ENCODE results near the gene ZNF821. TPM values are rescaled to one million over a fixed set of nuclear protein-coding genes. Genes with fewer than 3 reads are reported as not detected.
"Not testable (repeated sequence)": the region's sequence is repeated elsewhere in the genome, so short reads cannot be mapped to it uniquely, and the experiment has no call there.

Gene ZNF821
- total RNA-seq, 1 experiment from 2014 or later = 4.3 TPM

DNA sequence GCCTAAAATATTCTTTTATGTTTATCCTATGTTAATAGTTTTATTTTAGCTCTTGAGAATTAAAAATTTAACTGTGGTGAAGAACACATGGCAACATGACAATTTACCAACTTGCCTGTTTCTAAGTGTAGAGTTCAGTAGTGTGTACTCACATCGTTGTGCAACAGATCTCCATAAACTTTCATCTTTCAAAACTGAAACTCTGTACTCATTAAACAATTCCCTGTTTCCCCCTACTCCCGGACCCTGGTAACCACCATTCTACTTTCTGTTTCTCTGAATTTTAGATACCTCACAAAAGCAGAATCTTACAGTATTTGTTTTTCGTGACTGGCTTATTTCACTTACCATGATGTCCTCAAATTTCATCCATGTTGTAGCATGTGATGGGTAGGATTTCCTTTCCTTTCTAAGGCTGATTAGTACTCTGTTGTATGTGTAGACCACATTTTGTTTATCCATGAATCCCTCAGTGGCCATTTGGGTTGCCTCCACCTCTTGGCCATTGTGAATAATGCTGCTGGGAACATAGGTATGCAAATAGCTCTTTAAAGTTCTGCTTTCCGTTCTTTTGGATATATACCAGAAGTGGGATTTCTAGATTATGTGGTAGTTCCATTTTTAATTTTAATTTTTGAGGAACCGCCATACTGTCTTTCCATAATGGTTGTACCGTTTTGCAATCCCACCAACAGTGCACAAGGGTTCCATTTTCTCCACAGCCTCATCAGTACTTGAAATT is 28.7 kb upstream of the ZNF821 start:
- no peak for DNase-seq
- Histone ChIP-seq H3K9me3 (no peaks in the 10 kb centered on the region), H3K36me3 (peaks cover 40% of the 10 kb centered on the region), H3K4me3 (no peak overlapping the region), H3K27me3 (no peaks in the 10 kb centered on the region)

GRCh38 chr16:71911121-71911520 is 27.1 kb upstream of the ZNF821 start:
- no peak for DNase-seq

GRCh38 chr16:71905765-71906164 is 21.8 kb upstream of the ZNF821 start:
- H3K4me3 ChIP-seq, H3K9me3 ChIP-seq, DNase-seq, H3K36me3 ChIP-seq, H3K27me3 ChIP-seq: not testable (repeated sequence)

More at GRCh38 chr16:71911121-71911520, 27.1 kb upstream of the ZNF821 start:
- no peak overlapping the region for H3K4me3 ChIP-seq
- no peaks in the 10 kb centered on the region for H3K9me3 ChIP-seq
- no peaks in the 10 kb centered on the region for H3K27me3 ChIP-seq
- peaks cover 24% of the 10 kb centered on the region for H3K36me3 ChIP-seq

- Histone ChIP-seq H3K9me3 (no peaks in the 10 kb centered on the region), H3K4me3 (no peak overlapping the region), H3K27me3 (no peaks in the 10 kb centered on the region), H3K36me3 (no peaks in the 10 kb centered on the region)
- no peak for DNase-seq
Measured at GRCh38 chr16:71904239-71904638, 20.3 kb upstream of the ZNF821 start.

DNA sequence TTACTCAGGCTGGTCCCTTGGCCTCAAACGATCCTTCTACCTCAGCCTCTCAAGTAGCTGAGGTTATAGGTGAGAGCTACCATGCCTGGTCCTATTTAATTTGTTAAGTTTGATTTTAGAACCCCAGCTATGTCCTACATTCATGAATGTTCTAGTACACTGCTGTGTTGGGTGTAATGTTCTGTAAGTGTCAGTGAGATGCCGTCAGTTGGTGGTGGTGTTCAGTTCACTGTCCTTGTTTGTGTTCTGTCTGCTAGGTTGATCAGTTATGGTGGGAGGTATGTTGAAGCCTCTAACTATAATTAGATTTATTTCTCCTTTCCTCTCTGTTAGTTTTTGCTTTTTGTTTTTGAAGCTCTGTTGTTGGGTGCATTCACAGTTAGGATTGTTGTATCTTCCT is 19.6 kb upstream of the ZNF821 start:
- Histone ChIP-seq H3K4me3 (no peak overlapping the region), H3K9me3 (no peaks in the 10 kb centered on the region), H3K36me3 (no peaks in the 10 kb centered on the region), H3K27me3 (no peaks in the 10 kb centered on the region)
- no peak for DNase-seq

DNA sequence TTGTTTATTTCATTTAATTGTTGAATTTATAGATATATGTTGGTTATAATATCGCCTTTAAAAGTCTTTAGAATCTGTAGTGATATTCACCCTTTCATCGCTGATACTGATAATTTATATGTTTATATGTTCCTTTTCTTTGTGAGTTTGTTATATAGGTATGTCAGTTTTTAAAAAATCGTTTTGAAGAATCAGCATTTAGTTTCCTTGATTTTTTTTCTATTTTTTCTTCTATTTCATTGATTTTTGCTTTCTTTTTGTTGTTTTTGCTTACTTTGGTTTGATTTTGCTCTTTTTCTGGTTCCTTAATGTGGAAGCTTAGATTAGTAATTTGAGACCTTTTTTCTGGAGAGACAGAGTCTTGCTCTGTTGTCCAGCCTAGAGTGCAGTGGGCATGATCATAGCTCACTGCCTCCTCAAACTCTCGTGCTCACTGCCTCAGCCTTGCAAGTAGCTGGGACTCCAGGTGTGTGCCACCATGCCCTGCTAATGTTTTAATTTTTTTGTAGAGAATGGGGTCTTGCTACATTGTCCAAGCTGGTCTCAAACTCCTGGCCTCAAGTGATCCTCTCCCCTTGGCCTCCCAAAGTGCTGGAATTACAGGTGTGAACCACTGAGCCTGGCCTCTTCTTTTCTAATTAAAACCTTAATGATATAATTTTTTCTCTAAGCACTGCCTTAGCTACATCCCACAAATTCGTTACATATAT is 18.8 kb upstream of the ZNF821 start:
- no peaks in the 10 kb centered on the region for H3K9me3 ChIP-seq
- no peaks in the 10 kb centered on the region for H3K27me3 ChIP-seq
- peaks cover 2% of the 10 kb centered on the region for H3K36me3 ChIP-seq
- no peak overlapping the region for H3K4me3 ChIP-seq
- no peak for DNase-seq

GRCh38 chr16:71899171-71899570 is 15.2 kb upstream of the ZNF821 start:
- Histone ChIP-seq H3K27me3 (no peaks in the 10 kb centered on the region), H3K36me3 (peaks cover 7% of the 10 kb centered on the region), H3K4me3 (no peak overlapping the region), H3K9me3 (no peaks in the 10 kb centered on the region)
- no peak for DNase-seq

DNA sequence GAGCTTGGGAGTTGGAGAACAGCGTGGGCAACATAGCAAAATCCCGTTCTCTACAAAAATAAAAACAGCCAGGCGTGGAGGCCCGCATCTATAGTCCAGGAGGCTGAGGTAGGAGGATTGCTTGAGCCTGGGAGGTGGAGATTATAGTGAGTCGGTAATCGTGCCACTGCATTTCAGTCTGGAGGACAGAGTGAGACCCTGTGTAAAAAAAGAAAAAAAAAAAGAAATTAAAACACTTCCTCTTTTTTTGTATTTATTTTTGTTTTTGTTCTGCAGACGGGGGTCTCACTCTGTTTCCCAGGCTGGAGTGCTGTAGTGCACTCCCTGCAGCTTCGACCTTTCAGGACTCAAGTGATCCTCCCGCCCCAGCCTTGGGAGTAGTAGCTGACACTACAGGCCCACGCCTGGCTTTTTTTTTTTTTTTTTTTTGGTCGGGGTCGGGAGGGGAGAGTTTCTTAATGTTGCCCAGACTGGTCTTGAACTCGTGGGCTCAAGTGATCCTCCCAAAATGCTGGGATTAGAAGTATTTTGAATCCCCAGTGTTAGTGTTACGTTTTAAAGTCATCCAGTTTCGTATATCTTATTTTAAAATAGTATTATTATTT is 12.9 kb upstream of the ZNF821 start:
- Histone ChIP-seq H3K36me3 (peaks cover 7% of the 10 kb centered on the region), H3K27me3 (no peaks in the 10 kb centered on the region), H3K9me3 (no peaks in the 10 kb centered on the region), H3K4me3 (peak overlapping the region; percentile 73)
- DNase-seq = no peak

DNA sequence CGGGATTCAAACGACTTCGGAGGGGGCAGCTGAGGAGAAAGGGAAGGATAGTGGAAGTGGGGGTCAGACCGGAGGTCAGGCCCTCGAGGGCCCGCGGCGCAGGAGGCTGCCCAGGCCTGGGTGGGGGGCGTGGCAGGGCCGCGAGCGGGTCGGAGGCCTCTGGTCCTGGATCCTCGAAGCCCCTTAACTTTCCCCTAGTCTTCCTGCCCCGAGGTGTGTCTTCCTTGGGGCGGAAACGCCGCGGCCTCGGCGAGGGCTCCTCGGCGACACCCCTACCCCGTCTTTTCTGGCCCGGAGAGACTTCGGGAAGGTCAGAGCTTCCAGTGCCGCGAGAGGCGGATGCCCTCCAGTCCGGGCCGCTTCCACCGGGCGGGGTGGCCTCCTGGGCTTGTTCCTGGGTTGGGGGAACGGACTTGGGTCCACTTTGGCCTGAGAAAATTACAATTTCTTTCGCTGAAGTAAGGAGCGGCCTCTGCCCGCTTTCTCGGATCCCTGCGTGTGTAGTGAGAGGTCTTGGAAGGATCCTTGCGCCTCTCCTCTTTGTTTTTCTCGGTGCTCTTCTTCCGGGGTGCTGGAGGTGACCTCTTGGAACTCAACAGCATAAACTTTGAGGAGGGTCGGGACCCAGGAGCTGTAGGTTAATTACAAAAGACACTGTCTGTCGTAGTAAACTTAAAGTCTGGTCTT is 11.8 kb upstream of the ZNF821 start:
- Histone ChIP-seq H3K9me3 (no peaks in the 10 kb centered on the region), H3K27me3 (no peaks in the 10 kb centered on the region), H3K36me3 (peaks cover 7% of the 10 kb centered on the region), H3K4me3 (peak overlapping the region; percentile 73)
- no peak for DNase-seq

DNA sequence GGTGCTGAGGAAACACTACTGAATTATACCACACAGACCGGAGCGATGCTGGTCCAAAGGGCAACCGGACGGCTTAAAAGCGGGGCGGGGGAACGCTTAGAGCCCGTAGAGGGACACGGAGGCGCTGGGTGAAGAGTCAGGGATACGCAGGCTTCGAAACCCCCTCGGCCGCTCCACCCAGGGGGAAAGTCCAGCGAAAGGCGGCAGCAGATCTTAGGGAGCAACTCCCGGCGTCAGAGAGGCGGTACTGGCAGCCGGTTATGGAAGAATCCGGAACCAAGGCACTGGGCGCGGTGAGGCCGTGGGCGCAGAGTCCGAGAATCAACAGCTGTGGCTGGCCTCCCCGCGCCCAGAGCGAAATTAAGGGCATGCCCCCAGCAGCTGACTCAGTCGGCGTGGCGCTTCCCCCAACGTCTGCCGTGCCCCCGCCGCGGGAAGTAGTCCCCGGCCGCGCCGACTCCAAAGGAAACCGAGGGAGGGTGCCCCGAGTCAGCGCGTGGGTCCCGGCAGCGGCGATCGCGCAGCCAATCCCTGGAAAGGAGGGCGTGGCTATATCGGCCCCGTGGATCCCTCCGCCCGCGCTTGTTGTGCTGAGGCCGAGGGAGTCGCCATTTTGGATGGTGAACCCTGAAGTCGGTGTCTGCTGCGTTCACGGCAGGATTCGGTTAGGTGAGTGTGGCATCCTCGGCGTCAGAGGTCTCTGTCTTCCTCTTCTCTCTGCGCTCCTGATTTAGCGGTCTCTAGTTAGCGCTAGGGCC is 11.1 kb upstream of the ZNF821 start, which contains the start of gene IST1:
Gene IST1 (plus strand): TSS at position 611 of the 758 bp plus-strand sequence. CDS start 20,110 bp downstream, outside the sequence.
- peak within 1 kb of the TSS; percentile 73 for H3K4me3 ChIP-seq
- peak; percentile 97 for DNase-seq
- H3K36me3 ChIP-seq = peaks cover 7% of the 10 kb centered on the region
- no peaks in the 10 kb centered on the region for H3K27me3 ChIP-seq
- H3K9me3 ChIP-seq = no peaks in the 10 kb centered on the region

DNA sequence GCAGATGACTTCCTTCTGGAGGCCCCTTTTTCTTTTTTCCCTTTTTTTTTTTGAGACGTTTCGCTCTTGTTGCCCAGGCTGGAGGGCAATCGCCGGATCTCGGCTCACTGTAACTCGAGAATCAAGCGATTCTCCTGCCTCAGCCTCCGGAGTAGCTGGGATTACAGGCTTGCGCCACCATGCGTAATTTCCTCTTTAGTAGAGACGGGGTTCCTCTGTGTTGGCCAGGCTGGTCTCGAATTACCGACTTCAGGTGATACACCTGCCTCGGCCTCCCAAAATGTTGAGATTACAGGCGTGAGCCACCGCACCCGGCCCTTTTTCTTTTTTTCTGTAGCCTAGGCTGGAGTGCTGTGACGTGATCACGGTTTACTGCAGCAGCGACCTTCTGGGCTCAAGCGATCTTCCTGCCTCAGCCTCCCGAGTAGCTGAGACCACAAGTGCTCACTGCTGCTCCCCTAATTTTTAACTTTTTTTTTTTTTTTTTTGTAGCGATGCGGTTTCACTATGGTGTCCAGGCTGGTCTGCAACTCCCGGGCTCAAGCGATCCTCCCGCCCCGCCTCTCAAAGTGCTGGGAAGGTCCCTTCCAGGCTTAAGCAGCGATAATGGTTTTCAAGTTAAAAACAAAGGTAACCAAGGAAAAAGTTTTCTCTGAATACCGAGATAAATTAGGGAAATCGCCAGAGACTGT is 10.4 kb upstream of the ZNF821 start:
- peak; percentile 13 for DNase-seq
- Histone ChIP-seq H3K36me3 (peaks cover 7% of the 10 kb centered on the region), H3K4me3 (peak overlapping the region; percentile 73), H3K9me3 (no peaks in the 10 kb centered on the region), H3K27me3 (no peaks in the 10 kb centered on the region)

DNA sequence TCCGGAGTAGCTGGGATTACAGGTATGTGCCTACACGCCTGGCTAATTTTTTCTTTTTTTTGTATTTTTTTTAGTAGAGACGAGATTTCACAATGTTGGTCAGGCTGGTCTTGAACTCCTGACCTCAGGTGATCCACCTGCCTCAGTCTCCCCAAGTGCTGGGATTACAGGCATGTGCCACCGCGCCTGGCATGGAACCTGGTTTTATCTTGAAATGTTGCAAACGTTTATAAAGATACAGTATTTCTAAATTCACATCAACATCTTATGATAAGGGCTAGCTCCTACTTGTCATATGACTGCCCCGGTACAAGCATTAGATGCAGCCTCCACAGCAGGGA is 9.9 kb upstream of the ZNF821 start:
- no peak for DNase-seq
- H3K27me3 ChIP-seq = no peaks in the 10 kb centered on the region
- H3K4me3 ChIP-seq = peak overlapping the region; percentile 73
- peaks cover 7% of the 10 kb centered on the region for H3K36me3 ChIP-seq
- no peaks in the 10 kb centered on the region for H3K9me3 ChIP-seq

- DNase-seq = no peak
- Histone ChIP-seq H3K4me3 (no peak overlapping the region), H3K9me3 (no peaks in the 10 kb centered on the region), H3K27me3 (no peaks in the 10 kb centered on the region), H3K36me3 (no peaks in the 10 kb centered on the region)
Measured at GRCh38 chr16:71889147-71889546, 5.2 kb upstream of the ZNF821 start.

DNA sequence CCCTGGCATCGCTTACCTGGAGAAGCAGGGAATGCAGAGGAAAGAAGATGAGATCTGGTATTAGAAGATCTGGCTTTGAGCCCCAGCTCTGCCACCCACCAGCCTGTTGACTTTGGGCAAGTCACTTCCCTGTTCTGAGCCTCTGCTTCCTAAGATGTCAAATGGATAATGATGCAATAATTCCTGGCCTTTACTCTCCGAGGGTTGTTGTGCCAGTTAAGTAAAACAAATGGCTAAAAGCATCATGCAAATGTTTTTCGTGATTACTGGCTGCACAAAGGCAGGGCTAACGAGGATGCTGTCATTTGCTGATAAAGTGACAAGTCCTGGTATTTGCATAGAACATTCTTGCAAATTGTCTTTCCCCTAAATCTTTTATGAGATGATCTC is 1.3 kb upstream of the ZNF821 start:
- DNase-seq = no peak
- Histone ChIP-seq H3K4me3 (no peak overlapping the region), H3K27me3 (no peaks in the 10 kb centered on the region), H3K9me3 (no peaks in the 10 kb centered on the region), H3K36me3 (no peaks in the 10 kb centered on the region)

- Histone ChIP-seq H3K27me3 (no peaks in the 10 kb centered on the region), H3K4me3 (peak overlapping the region; percentile 57)
- DNase-seq = peak; percentile 23
Measured at GRCh38 chr16:71883168-71883848, 674 bp downstream of the ZNF821 start.

More at GRCh38 chr16:71883168-71883848, 674 bp downstream of the ZNF821 start:
- Histone ChIP-seq H3K36me3 (no peaks in the 10 kb centered on the region; the same call in 1 of the 2 replicates), H3K9me3 (no peaks in the 10 kb centered on the region)

All from MG63 (cell line).